ACC112 (cell line): ENCODE measurements around the gene LPIN1.
"Not testable (repeated sequence)": the region's sequence is repeated elsewhere in the genome, so short reads cannot be mapped to it uniquely, and the experiment has no call there.

Source experiments
- H2AFZ ChIP-seq: fragments of 200-600 bp; sonication (generic); one replicate; pipeline ENCODE4 v1.6.0; 2017; ENCODE audit warnings: antibody characterized with exemption, low read length; ENCODE audit not compliant: unreplicated experiment
- H3K27ac ChIP-seq: fragments of 200-600 bp; sonication (generic); 2 replicates; pipeline ENCODE4 v1.5.1; 2014; ENCODE audit warnings: low read depth, mild to moderate bottlenecking, antibody characterized with exemption, low read length, moderate library complexity
- H3K27me3 ChIP-seq: fragments of 200-600 bp; sonication (generic); 2 replicates; pipeline ENCODE4 v1.6.1; 2014; ENCODE audit warnings: mild to moderate bottlenecking, antibody characterized with exemption, low read length, moderate library complexity, mixed read lengths; ENCODE audit not compliant: insufficient read depth
- H3K36me3 ChIP-seq: fragments of 200-600 bp; sonication (generic); 2 replicates; pipeline ENCODE4 v1.6.1; 2016; ENCODE audit warnings: mild to moderate bottlenecking, antibody characterized with exemption, low read length, moderate library complexity, mixed read lengths; ENCODE audit not compliant: insufficient read depth
- H3K4me1 ChIP-seq: fragments of 200-600 bp; sonication (generic); one replicate; pipeline ENCODE4 v1.6.1; 2016; ENCODE audit warnings: low read length, mixed read lengths; ENCODE audit not compliant: insufficient read depth, unreplicated experiment, control insufficient read depth
- H3K4me3 ChIP-seq: fragments of 200-600 bp; sonication (generic); 2 replicates; pipeline ENCODE4 v1.5.1; 2014; ENCODE audit warnings: mild to moderate bottlenecking, low read depth, low read length
- H3K79me2 ChIP-seq: fragments of 200-600 bp; sonication (generic); one replicate; pipeline ENCODE4 v1.6.0; 2016; ENCODE audit warnings: low read length; ENCODE audit not compliant: control insufficient read depth, unreplicated experiment, insufficient read depth

LPIN1 gene

DNA sequence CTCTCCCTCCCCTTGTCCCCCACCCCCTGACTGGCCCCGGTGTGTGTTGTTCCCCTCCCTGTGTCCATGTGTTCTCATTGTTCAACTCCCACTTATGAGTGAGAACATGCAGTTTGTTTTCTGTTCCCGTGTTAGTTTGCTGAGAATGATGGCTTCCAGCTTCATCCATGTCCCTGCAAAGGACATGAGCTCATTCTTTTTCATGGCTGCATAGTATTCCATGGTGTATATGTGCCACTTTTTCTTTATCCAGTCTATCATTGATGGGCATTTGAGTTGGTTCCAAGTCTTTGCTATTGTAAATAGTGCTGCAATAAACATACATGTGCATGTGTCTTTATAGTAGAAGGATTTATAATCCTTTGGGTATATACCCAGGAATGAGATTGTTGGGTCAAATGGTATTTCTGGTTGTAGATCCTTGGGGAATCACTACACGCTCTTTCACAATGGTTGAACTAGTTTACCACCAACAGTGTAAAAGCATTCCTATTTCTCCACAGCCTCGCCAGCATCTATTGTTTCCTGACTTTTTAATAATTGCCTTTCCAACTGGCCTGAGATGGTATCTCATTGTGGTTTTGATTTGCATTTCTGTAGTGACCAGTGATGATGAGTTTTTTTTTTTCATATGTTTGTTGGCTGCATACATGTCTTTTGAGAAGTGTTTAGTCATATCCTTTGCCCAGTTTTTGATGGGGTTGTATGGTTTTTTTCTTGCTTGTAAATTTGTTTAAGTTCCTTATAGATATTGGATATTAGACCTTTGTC, 15.0 kb upstream of the LPIN1 start:
- H3K4me1 ChIP-seq, H3K36me3 ChIP-seq, H2AFZ ChIP-seq, H3K4me3 ChIP-seq, H3K79me2 ChIP-seq, H3K27ac ChIP-seq: not testable (repeated sequence)
- H3K27me3 ChIP-seq = peaks cover 24% of the 10 kb centered on the region

DNA sequence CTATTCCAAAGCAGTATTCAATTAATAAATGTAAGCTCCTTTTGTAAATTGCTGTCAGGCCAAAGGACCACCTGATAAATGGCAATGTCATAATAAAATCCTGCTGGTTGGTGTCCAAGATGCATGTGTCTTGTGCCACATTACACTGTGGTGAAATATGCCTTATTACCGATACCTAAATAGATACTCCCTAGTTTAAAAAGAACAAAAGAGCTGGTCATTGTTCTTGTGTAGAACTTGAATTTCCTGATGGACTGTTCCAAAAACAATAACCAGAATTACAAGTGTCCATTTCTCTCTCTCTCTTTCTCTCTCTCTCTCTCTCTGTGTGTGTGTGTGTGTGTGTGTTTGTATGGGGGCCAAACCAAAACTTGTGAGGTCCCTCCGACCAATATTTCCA, 13.8 kb upstream of the LPIN1 start:
- peaks cover 12% of the 10 kb centered on the region for H3K27me3 ChIP-seq
- H2AFZ ChIP-seq = no peak overlapping the region
- H3K27ac ChIP-seq = no peak overlapping the region
- no peaks in the 10 kb centered on the region for H3K36me3 ChIP-seq
- H3K4me3 ChIP-seq = no peak overlapping the region
- no peaks in the 10 kb centered on the region for H3K4me1 ChIP-seq
- H3K79me2 ChIP-seq = no peaks in the 10 kb centered on the region

DNA sequence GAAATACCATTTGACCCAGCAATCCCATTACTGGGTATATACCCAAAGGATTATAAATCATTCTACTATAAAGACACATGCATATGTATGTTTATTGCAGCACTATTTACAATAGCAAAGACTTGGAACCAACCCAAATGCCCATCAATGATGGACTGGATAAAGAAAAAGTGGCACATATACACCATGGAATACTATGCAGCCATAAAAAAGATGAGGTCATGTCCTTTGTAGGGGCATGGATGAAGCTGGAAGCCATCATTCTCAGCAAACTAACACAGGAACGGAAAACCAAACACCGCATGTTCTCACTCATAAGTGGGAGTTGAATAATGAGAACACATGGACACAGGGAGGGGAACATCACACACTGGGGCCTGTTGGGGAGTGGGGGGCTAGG, 8.6 kb upstream of the LPIN1 start:
- not testable (repeated sequence) for H3K79me2 ChIP-seq, H3K27me3 ChIP-seq, H3K4me3 ChIP-seq, H3K36me3 ChIP-seq, H2AFZ ChIP-seq, H3K27ac ChIP-seq
- H3K4me1 ChIP-seq = peaks cover 23% of the 10 kb centered on the region

DNA sequence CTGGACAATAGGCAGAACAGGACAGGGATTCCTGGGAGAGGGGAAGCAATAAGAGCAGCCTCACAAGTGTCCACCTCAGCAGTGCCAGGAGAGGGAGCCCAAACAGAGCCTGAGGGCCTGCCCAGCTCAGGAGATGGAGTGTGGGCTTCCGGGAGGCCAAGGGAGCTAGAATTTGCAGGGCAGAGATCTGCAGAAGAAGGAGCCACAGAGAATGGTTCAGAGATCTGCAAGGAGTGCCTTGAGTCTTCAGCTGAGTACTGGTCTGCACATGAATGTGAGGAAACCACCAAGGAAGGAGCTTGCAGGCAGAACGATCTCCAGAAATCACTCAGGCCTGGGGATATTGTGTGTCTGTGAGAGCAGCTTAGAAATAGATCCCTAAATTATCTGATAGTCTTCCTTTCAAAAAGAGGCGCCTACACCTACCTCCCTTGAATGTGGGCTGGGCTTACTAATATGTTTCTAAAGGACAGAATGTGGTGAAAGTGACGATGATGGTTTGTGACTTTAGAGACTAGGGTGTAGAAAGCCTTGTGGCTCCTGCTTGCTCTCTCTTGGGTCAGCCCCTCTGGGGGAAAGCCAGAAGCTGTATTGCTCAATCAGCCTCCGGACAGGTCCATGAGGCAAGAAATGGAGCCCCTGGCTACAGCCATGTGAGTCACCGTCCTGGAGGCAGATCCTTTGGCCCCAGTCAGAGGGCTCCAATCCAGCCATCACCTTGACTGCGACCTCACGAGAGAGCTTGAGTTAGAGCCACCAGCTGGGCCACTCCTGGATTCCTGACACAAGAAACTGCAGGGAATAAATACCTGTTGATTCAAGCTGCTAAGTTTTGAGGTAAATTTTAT, 7.6 kb upstream of the LPIN1 start:
- Histone ChIP-seq H2AFZ (peak overlapping the region; percentile 16), H3K4me3 (no peak overlapping the region), H3K27ac (peak overlapping the region; percentile 9; the same call in 1 of the 2 replicates)

DNA sequence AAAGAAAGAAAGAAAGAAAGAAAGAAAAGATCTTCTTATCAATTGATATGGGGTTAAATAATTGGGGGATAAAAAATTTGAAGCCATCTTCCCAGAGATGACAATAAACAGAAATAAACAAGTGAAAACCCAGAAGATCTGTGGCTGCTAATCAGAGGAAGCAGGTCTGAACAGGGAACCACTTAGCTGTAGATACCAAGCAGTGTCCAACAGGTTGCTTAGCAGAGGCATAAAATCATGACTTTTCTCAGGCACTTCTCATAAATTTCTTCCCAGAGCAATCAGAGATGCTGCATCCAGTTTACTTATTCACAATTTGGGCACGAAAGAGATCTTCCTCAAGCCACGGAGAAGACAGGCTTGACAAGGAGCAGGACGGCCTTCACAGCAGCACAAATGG, 5.7 kb upstream of the LPIN1 start:
- Histone ChIP-seq H3K27ac (no peak overlapping the region), H3K4me1 (peaks cover 40% of the 10 kb centered on the region), H2AFZ (no peak overlapping the region), H3K79me2 (no peaks in the 10 kb centered on the region), H3K36me3 (no peaks in the 10 kb centered on the region), H3K27me3 (no peaks in the 10 kb centered on the region), H3K4me3 (no peak overlapping the region)

More for the DNA sequence above, 7.6 kb upstream of the LPIN1 start:
- peaks cover 31% of the 10 kb centered on the region for H3K4me1 ChIP-seq
- no peaks in the 10 kb centered on the region for H3K79me2 ChIP-seq
- H3K27me3 ChIP-seq = no peaks in the 10 kb centered on the region
- H3K36me3 ChIP-seq = no peaks in the 10 kb centered on the region

DNA sequence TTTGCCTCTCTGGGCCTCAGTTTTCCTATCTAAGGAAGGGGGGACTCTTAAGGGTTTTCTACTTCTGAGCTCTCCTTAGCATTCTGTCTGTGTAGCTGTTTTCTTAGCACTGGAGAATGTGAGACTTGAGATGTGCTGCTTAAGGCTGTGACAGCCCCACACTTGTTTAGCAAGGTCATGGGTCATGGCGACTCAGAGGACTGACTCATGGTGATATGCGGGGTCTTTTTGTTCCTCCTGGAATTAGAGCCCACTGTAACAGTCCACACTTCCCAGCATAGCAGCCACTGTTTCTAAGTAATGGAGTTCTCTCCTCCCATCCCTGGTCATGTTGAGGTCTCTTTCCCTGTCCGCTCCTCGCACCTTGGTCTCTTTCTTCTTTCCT, 4.1 kb upstream of the LPIN1 start:
- Histone ChIP-seq H3K27me3 (no peaks in the 10 kb centered on the region), H3K36me3 (no peaks in the 10 kb centered on the region), H3K4me3 (no peak overlapping the region), H3K79me2 (peaks cover 6% of the 10 kb centered on the region), H2AFZ (no peak overlapping the region), H3K27ac (no peak overlapping the region), H3K4me1 (peaks cover 45% of the 10 kb centered on the region)

DNA sequence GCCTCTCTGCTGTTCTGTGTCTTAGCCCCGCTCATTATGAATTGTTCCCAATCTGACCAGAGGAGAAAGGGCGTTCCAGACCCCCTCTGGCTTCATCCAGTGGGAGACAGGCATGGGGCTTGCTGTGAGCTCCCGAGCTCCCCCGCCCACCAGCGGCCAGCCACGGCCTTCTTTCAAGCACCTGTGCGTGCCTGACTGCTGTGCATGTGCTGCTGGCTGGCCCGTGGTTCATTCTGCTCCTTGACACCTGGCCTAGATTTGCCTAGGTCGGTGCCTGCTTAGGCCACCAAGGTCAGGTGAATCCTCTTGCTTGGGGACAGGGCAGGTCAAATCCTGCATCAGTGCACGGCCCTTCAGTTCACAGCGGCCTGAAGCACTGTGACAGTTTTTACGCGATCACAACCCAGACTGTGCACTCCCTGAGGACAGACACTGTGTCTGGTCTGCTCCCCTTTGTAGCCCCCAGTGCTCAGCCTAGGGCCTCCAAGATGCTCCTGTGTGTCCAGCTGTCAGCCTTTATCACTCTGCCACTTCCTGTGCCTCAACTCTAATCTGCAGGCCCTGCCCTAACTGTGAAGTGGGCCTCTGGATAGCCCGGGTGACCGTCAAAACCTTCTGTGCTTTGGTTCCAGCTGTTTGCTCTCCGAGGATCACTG, 3.6 kb upstream of the LPIN1 start:
- peaks cover 12% of the 10 kb centered on the region for H3K79me2 ChIP-seq
- H3K36me3 ChIP-seq = no peaks in the 10 kb centered on the region
- H3K4me1 ChIP-seq = peaks cover 50% of the 10 kb centered on the region
- no peak overlapping the region for H3K27ac ChIP-seq
- H2AFZ ChIP-seq = no peak overlapping the region
- H3K27me3 ChIP-seq = no peaks in the 10 kb centered on the region
- H3K4me3 ChIP-seq = no peak overlapping the region

DNA sequence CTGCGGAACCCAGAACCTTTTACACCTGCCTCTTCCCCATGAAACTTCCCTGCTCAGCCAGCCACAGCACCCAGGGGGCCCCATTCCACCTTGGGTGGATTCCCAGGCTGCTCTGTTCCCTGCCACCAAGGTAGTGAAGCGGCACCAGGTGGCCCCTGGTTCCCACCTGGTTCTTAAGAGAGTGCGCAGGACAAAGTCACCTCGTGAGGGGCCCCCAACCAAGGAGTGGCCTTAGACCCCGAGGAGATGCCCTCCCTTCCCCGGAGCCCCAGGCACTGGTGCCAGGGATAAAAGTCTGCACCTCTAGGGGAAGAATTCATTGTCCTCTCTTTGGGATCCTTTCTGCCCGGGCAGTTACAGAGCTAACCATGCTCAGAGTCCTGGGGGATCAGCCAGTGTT, 3.1 kb upstream of the LPIN1 start:
- Histone ChIP-seq H3K4me1 (peaks cover 51% of the 10 kb centered on the region), H3K4me3 (no peak overlapping the region), H3K79me2 (peaks cover 17% of the 10 kb centered on the region), H2AFZ (no peak overlapping the region), H3K27me3 (no peaks in the 10 kb centered on the region), H3K27ac (no peak overlapping the region), H3K36me3 (no peaks in the 10 kb centered on the region)

DNA sequence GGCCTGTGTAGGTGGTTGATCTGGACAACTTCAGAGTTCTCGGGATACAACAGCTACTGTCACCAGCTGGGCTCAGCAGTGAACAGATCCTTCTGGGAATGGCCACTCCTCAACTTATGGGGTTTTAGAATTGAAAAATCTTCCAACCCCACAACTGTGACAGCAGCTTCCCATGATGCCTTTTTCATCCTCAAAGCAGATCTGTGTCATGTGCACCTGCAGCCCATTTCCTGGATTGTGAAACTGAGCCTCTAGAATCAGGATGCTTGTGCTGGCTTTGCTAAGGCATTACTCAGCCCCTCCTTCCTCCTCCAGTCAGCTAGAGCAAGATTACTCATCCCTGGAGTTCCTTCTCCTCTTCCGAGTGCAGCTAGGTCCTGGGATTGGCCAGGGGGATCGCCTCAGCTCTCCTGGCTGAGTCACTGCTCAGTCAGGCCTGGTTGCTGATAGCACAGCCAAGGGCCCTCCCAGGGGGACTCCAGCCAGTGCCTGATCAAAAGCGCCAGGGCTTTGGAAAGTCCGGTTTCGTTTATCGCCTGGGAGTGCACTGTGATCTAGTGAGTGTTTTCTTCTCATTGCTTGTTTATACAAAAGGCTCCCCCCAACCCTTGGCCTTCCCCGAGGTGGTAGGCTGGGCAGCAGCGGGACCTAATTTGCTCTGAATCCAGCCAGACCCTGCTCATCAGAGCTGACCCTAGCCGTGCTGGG, 2.4 kb upstream of the LPIN1 start:
- Histone ChIP-seq H3K27ac (peak overlapping the region; percentile 68), H3K27me3 (no peaks in the 10 kb centered on the region), H2AFZ (peak overlapping the region; percentile 86), H3K36me3 (no peaks in the 10 kb centered on the region), H3K79me2 (peaks cover 23% of the 10 kb centered on the region), H3K4me1 (peaks cover 45% of the 10 kb centered on the region), H3K4me3 (peak overlapping the region; percentile 66)

DNA sequence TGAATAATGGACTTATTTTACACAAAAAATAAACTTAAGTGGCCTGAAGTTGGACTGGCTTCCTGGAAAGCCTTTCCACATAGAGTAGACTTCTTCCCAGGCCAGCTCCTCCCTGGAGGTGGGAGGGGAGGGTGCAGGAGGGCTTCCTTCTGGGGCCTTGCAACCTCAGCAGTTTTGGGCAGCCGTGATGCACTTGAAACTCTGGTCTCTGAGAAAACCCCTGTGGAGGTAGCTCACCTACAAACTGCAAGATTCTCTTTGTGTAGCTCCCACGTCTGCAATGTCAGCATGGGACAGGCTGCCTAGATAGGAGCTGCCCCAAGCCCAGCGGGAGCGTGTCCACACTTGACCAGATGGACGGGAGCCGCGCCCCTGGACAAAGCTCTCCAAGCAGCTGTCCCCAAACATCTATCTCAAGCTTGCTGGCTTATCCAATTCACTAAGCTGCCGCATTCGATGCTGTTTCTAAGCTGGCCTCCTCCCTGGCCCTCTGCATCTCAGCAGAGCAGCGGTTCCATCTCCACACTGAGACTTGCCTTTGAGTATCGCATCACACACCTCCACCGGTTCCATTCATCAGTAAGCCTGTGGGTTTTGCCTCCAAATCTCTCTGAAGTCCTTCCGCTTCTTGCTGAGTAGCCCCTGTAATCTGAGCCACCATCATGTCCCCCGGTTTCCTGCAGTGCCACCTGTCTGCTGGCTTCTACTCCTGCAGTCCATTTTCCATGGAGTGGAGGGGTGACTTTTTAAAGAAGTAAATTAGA, 1.6 kb upstream of the LPIN1 start:
- Histone ChIP-seq H3K4me1 (peaks cover 38% of the 10 kb centered on the region), H3K79me2 (peaks cover 31% of the 10 kb centered on the region), H3K36me3 (no peaks in the 10 kb centered on the region), H3K4me3 (peak overlapping the region; percentile 66), H3K27me3 (no peaks in the 10 kb centered on the region), H3K27ac (peak overlapping the region; percentile 68), H2AFZ (peak overlapping the region; percentile 86)
